RWPE1 (cell line): ENCODE measurements around the gene SORCS1.

Source experiments
- CTCF ChIA-PET: fragments of 350-600 bp; sonication (Branson Sonifier 250); formaldehyde crosslinking; extraction: SDS; loops from one replicate; lab custom pipeline; 2021; lab: Yijun Ruan, JAX
- POLR2A ChIA-PET: fragments of 400-600 bp; formaldehyde crosslinking; extraction: SDS; loops from one replicate; lab custom pipeline; 2020; ENCODE audit warnings: antibody characterized with exemption; ENCODE audit not compliant: low non-redundant PET; lab: Yijun Ruan, JAX
- DNase-seq: peaks from one replicate; pipeline ENCODE4 v3.0.0; 2012; ENCODE audit warnings: low spot score
- H3K27ac ChIP-seq: fragments of 450-650 bp; 2 replicates; pipeline ENCODE4 v1.5.1; 2017
- CTCF ChIP-seq: fragments of 450-650 bp; conservative IDR thresholded peaks from 2 replicates; pipeline ENCODE4 v1.5.1; 2017; ENCODE audit warnings: low read depth, mild to moderate bottlenecking

The SORCS1 gene

DNA sequence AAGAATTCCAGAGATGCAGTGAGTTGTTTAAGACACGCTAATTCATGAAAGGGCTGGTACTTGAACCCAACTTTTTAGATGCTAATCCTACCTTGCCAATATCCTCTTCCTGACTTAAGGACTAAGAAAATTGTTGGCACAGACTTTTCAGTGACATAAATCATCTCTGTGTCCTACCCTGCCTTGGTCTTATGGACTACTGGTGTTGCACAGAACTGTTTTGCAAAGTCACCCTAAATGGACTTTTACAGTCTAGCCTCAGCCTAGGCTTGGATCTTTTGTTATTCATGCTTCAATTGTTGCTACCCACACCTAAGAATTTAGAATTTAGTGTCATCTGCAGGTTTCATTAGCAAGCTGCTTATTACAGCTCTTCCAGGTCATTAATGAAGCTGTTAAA is 112.7 kb downstream of the SORCS1 start:
- ChIA-PET CTCF (no interaction called here), POLR2A (no interaction called here)
- H3K27ac ChIP-seq: no peak overlapping the region
- no peak for TF ChIP-seq CTCF
- DNase-seq: no peak

DNA sequence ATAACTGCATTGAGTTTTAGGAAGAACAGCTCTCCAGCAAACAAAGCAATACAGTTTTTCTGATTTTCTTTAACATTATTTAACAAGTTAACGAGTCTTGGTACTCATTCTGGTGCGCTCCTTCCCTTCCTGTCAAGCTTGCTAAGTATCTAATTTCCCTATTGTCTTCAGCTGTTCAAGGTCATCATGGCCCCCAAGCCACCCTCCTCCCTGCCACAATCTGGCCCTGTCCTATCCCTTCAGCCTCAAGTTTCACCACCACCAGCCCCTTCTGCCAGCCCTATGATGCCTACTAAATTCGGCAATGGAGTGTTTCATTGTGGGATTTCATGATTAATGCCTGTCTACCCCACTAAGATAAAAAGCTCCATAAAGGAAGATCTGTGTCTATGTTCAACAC is 121.0 kb downstream of the SORCS1 start:
- no peak for DNase-seq
- TF ChIP-seq CTCF: no peak
- no peak overlapping the region for H3K27ac ChIP-seq
- CTCF ChIA-PET: interaction anchor here (0.7 kb wide), 1 partner anchor 378 kb away, joined by 3 read pairs; no protein-coding TSS in a partner anchor
- POLR2A ChIA-PET: no interaction called here

DNA sequence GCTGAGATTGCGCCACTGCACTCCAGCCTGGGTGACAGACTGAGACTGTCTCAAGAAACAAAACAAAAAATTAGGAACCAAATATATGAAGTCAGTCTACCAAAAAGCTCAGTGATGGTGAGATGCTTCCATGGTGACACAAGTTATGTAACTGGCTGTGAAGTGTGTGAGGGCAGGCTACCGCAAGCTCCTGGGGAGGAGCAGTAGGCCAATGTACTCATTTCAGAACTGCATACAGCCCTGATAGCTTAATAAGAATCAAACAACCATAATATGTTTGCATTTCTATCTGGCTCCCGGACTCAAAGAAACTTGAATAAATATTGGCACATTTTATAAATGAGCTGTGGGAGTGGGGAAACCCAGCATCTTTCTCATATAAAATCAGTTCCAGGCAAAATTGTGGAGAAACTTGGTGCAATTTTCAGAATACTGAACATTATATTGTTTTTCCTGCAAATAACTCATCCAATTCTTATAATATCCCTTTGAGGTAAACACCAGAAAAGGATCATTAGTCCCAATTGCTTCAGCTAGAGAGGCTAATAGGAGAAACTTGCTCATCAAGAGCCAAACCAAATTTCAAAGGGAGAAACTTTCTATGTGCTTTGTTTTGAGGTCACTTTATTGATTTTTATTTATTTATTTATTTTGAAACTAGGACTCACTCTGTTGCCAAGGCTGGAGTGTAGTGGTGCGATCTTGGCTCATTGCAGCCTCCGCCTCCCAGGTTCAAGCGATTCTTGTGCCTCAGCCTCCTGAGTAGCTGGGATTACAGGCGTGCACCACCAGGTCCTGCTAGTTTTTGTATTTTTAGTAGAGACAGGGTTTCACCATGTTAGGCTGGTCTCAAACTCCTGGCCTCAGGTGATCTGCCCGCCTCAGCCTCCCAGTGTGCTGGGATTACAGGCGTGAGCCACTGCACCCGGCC is 127.0 kb downstream of the SORCS1 start:
- no peak for DNase-seq
- TF ChIP-seq CTCF: no peak
- ChIA-PET POLR2A (no interaction called here), CTCF (no interaction called here)
- no peak overlapping the region for H3K27ac ChIP-seq

GRCh38 chr10:107033799-107034422 is 130.6 kb downstream of the SORCS1 start:
- ChIA-PET POLR2A (no interaction called here), CTCF (interaction anchor here (0.6 kb wide), 1 partner anchor 1009 kb away, joined by 3 read pairs; no protein-coding TSS in a partner anchor)
- no peak for TF ChIP-seq CTCF
- no peak for DNase-seq
- H3K27ac ChIP-seq: no peak overlapping the region

DNA sequence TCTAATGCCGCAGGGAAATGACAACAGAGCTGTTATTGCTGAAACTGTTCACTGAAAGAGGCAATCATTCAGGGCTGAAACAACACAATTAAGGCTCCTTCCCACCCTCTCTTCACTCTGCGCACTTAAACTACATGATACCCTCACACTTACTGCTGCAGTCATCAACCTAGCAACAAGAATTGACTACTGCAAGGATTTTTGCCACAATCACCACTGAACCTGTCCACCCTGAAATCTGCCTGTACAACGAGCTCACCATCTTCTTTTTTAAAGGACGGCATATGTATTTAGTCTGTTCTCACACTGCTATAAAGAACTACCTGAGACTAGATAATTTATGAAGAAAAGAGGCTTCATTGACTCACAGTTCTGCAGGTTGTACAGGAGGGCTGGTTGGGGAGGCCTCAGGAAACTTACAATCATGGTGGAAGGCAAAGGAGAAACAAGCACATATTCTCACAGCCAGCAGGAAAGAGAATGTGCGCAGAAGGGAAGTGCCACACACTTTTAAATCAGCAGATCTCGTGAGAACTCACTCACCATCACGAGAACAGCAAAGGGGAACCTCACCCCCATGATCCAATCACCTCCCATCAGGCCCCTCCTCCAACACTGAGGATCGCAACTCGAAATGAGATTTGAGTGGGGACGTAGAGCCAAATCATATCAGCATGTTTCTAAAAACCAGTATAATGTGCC is 131.7 kb downstream of the SORCS1 start:
- no peak for DNase-seq
- POLR2A ChIA-PET: no interaction called here
- H3K27ac ChIP-seq: no peak overlapping the region
- no peak for TF ChIP-seq CTCF
- CTCF ChIA-PET: no interaction called here
